Measurements from ENCODE around the gene TOX3. TPM values are rescaled to one million over a fixed set of nuclear protein-coding genes. Genes with fewer than 3 reads are reported as not detected.

TOX3 gene
- total RNA-seq, 1 donor from 2014 or later, result under 0.01 TPM

DNA sequence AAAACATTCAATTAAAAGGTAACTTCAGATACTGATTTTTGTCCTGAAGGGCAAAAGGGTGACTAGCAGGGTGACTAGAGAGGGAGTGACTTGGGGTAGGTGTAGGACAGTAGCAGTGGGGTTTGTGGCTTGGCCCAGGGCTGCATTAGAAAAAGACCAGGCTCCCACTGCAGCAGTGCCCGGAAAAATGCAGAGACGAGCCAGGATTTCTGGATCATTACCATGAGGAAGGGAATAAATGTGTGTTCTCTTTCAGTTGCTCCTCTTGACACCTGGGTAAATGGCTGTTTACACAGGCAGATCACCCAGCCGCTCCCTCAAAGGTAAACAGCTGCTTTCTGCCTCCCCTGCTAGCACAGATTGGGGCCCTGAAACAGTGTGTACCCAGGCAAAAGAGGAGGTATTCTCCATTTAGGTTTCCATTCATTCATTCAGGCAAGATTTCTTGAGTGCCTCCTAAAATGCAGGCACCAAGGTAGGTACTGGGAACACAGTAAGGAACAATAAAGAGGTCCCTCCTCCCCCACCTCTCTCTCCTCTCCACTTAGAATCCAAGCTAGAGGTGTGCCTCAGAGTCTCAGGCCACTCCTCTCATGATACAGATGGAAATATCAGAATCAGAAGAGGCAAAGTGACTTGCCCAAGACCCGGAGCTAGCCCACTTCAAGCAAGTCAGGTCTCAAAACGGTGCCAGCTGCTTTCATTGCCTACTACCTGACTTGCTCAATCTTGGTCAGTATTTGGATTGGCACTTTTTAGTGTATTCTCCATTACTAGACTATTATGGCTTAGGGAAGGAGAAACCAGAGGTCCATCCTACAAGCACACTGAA is 15.2 kb upstream of the TOX3 start:
- DNase-seq (ENCODE audit: low read depth), result no peak
- no peak overlapping the region for H3K4me3 ChIP-seq (ENCODE audit: low read depth, low read length)
- H3K27me3 ChIP-seq (ENCODE audit: control insufficient read depth, insufficient read depth, low read length), result no peaks in the 10 kb centered on the region
- H3K36me3 ChIP-seq (ENCODE audit: control insufficient read depth, insufficient read depth, low read length), result no peaks in the 10 kb centered on the region
- FAIRE-seq, result no peak
- TF ChIP-seq, protein P1, sequence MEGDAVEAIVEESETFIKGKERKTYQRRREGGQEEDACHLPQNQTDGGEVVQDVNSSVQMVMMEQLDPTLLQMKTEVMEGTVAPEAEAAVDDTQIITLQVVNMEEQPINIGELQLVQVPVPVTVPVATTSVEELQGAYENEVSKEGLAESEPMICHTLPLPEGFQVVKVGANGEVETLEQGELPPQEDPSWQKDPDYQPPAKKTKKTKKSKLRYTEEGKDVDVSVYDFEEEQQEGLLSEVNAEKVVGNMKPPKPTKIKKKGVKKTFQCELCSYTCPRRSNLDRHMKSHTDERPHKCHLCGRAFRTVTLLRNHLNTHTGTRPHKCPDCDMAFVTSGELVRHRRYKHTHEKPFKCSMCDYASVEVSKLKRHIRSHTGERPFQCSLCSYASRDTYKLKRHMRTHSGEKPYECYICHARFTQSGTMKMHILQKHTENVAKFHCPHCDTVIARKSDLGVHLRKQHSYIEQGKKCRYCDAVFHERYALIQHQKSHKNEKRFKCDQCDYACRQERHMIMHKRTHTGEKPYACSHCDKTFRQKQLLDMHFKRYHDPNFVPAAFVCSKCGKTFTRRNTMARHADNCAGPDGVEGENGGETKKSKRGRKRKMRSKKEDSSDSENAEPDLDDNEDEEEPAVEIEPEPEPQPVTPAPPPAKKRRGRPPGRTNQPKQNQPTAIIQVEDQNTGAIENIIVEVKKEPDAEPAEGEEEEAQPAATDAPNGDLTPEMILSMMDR (IDR thresholded peaks at IDR 0.05; ENCODE audit: insufficient read depth, low read length, severe bottlenecking), result no peak

- Histone ChIP-seq H3K36me3 (ENCODE audit: control insufficient read depth, insufficient read depth, low read length) (no peaks in the 10 kb centered on the region), H3K4me3 (ENCODE audit: low read depth, low read length) (no peak overlapping the region), H3K27me3 (ENCODE audit: control insufficient read depth, insufficient read depth, low read length) (peaks cover 6% of the 10 kb centered on the region)
- TF ChIP-seq, protein P1 (IDR thresholded peaks at IDR 0.05; ENCODE audit: insufficient read depth, low read length, severe bottlenecking), result no peak
- no peak for DNase-seq (ENCODE audit: low read depth)
- FAIRE-seq, result no peak
Measured at GRCh38 chr16:52558448-52558847, 11.5 kb upstream of the TOX3 start.

- H3K4me3 ChIP-seq (ENCODE audit: low read depth, low read length), result no peak overlapping the region
- no peak for FAIRE-seq
- no peaks in the 10 kb centered on the region for H3K36me3 ChIP-seq (ENCODE audit: control insufficient read depth, insufficient read depth, low read length)
- peaks cover 6% of the 10 kb centered on the region for H3K27me3 ChIP-seq (ENCODE audit: control insufficient read depth, insufficient read depth, low read length)
- TF ChIP-seq, protein P1 (IDR thresholded peaks at IDR 0.05; ENCODE audit: insufficient read depth, low read length, severe bottlenecking), result no peak
- DNase-seq (ENCODE audit: low read depth), result no peak
Measured at GRCh38 chr16:52557236-52557635, 10.3 kb upstream of the TOX3 start.

- FAIRE-seq (no peak), DNase-seq (ENCODE audit: low read depth) (no peak)
- TF ChIP-seq, protein P1 (IDR thresholded peaks at IDR 0.05; ENCODE audit: insufficient read depth, low read length, severe bottlenecking), result no peak
- Histone ChIP-seq H3K36me3 (ENCODE audit: control insufficient read depth, insufficient read depth, low read length) (no peaks in the 10 kb centered on the region), H3K27me3 (ENCODE audit: control insufficient read depth, insufficient read depth, low read length) (peaks cover 6% of the 10 kb centered on the region), H3K4me3 (ENCODE audit: low read depth, low read length) (no peak overlapping the region)
Measured at GRCh38 chr16:52556083-52556482, 9.1 kb upstream of the TOX3 start.

- TF ChIP-seq, protein P1 (IDR thresholded peaks at IDR 0.05; ENCODE audit: insufficient read depth, low read length, severe bottlenecking), result no peak
- DNase-seq (ENCODE audit: low read depth) (no peak), FAIRE-seq (no peak)
- no peaks in the 10 kb centered on the region for H3K36me3 ChIP-seq (ENCODE audit: control insufficient read depth, insufficient read depth, low read length)
- H3K27me3 ChIP-seq (ENCODE audit: control insufficient read depth, insufficient read depth, low read length), result peaks cover 6% of the 10 kb centered on the region
- no peak overlapping the region for H3K4me3 ChIP-seq (ENCODE audit: low read depth, low read length)
Measured at GRCh38 chr16:52555572-52555971, 8.6 kb upstream of the TOX3 start.
